MM.1S (cell line): ENCODE data around the gene ANO3.

Source experiments
- DNase-seq: peaks from one replicate; pipeline ENCODE4 v3.0.0-alpha.2; 2015
- H2AFZ ChIP-seq: fragments of 300-600 bp; sonication (generic); 2 replicates; pipeline ENCODE4 v1.6.0; 2016; ENCODE audit warnings: antibody characterized with exemption, low read length
- H3F3A ChIP-seq: fragments of 300-600 bp; sonication (generic); 2 replicates; pipeline ENCODE4 v1.6.1; 2016; ENCODE audit warnings: mild to moderate bottlenecking, antibody characterized with exemption, low read length, moderate library complexity, mixed read lengths; ENCODE audit not compliant: insufficient read depth
- H3K27ac ChIP-seq: fragments of 300-600 bp; sonication (generic); 2 replicates; pipeline ENCODE4 v1.5.1; 2016; ENCODE audit warnings: mild to moderate bottlenecking, low read length
- H3K27me3 ChIP-seq: fragments of 300-600 bp; sonication (generic); replicated peaks from 2 replicates; pipeline ENCODE4 v1.6.0; 2016; ENCODE audit warnings: low read length; ENCODE audit not compliant: insufficient read depth
- H3K36me3 ChIP-seq: fragments of 300-600 bp; sonication (generic); replicated peaks from 2 replicates; pipeline ENCODE4 v1.6.1; 2016; ENCODE audit warnings: mild to moderate bottlenecking, low read length, mixed read lengths; ENCODE audit not compliant: insufficient read depth
- H3K4me1 ChIP-seq: fragments of 300-600 bp; sonication (generic); 2 replicates; pipeline ENCODE4 v1.6.1; 2016; ENCODE audit warnings: low read length, mixed read lengths
- H3K4me2 ChIP-seq: fragments of 300-600 bp; sonication (generic); 2 replicates; pipeline ENCODE4 v1.6.0; 2016; ENCODE audit warnings: low read depth, low read length
- H3K4me3 ChIP-seq: fragments of 300-600 bp; sonication (generic); 2 replicates; pipeline ENCODE4 v1.5.1; 2016; ENCODE audit warnings: low read length, mixed read lengths
- H3K79me2 ChIP-seq: fragments of 300-600 bp; sonication (generic); 2 replicates; pipeline ENCODE4 v1.6.1; 2016; ENCODE audit warnings: mixed run types, low read length, mixed read lengths
- H3K9ac ChIP-seq: fragments of 300-600 bp; sonication (generic); 2 replicates; pipeline ENCODE4 v1.6.1; 2016; ENCODE audit warnings: low read length, mixed read lengths
- H3K9me2 ChIP-seq: fragments of 300-600 bp; sonication (generic); replicated peaks from 2 replicates; pipeline ENCODE4 v1.6.1; 2016; ENCODE audit warnings: mild to moderate bottlenecking, low read length, mixed read lengths; ENCODE audit not compliant: insufficient read depth
- H3K9me3 ChIP-seq: fragments of 300-600 bp; sonication (generic); replicated peaks from 2 replicates; pipeline ENCODE4 v1.6.1; 2016; ENCODE audit warnings: mild to moderate bottlenecking, low read length, mixed read lengths; ENCODE audit not compliant: insufficient read depth
- H4K20me1 ChIP-seq: fragments of 300-600 bp; sonication (generic); 2 replicates; pipeline ENCODE4 v1.6.1; 2016; ENCODE audit warnings: mild to moderate bottlenecking, low read length, moderate library complexity, mixed read lengths; ENCODE audit not compliant: insufficient read depth
- CTCF ChIP-seq: fragments of 300-600 bp; sonication (generic); IDR thresholded peaks from 2 replicates; pipeline ENCODE4 v1.5.1; 2016; ENCODE audit warnings: antibody characterized with exemption, low read length, mixed read lengths
- EZH2 ChIP-seq: fragments of 300-600 bp; sonication (generic); optimal IDR thresholded peaks from 2 replicates; pipeline ENCODE3; 2017; ENCODE audit warnings: low read depth, mild to moderate bottlenecking, antibody characterized with exemption, low read length, mixed read lengths
- EZH2phosphoT487 ChIP-seq: fragments of 300-600 bp; sonication (generic); IDR thresholded peaks from 2 replicates; pipeline ENCODE4 v1.6.1; 2018; ENCODE audit warnings: antibody characterized with exemption, low read length

The ANO3 gene

GRCh38 chr11:26539517-26539916 is 207.6 kb downstream of the ANO3 start:
- Histone ChIP-seq H3K36me3 (no peaks in the 10 kb centered on the region), H3K9me3 (no peaks in the 10 kb centered on the region), H3K9me2 (no peaks in the 10 kb centered on the region), H3K9ac (no peak overlapping the region), H3K4me2 (no peak overlapping the region), H2AFZ (no peak overlapping the region), H3F3A (no peaks in the 10 kb centered on the region), H3K27me3 (no peaks in the 10 kb centered on the region), H3K27ac (no peak overlapping the region), H3K4me3 (no peak overlapping the region), H4K20me1 (no peaks in the 10 kb centered on the region), H3K79me2 (no peaks in the 10 kb centered on the region), H3K4me1 (no peaks in the 10 kb centered on the region)
- TF ChIP-seq EZH2: no peak
- TF ChIP-seq CTCF: no peak
- TF ChIP-seq EZH2phosphoT487: no peak
- no peak for DNase-seq

- no peak overlapping the region for H3K9ac ChIP-seq
- H3K27ac ChIP-seq: no peak overlapping the region
- H3K27me3 ChIP-seq: no peaks in the 10 kb centered on the region
- no peaks in the 10 kb centered on the region for H4K20me1 ChIP-seq
- no peaks in the 10 kb centered on the region for H3K79me2 ChIP-seq
- no peaks in the 10 kb centered on the region for H3K9me3 ChIP-seq
- no peak overlapping the region for H3K4me3 ChIP-seq
- no peak for DNase-seq
- H3K4me2 ChIP-seq: no peak overlapping the region
- no peaks in the 10 kb centered on the region for H3K4me1 ChIP-seq
- H3K36me3 ChIP-seq: no peaks in the 10 kb centered on the region
- H3F3A ChIP-seq: no peaks in the 10 kb centered on the region
- H2AFZ ChIP-seq: no peak overlapping the region
- TF ChIP-seq EZH2phosphoT487 (no peak), CTCF (no peak), EZH2 (no peak)
- no peaks in the 10 kb centered on the region for H3K9me2 ChIP-seq
Measured at GRCh38 chr11:26541870-26542269, 209.9 kb downstream of the ANO3 start.

- Histone ChIP-seq H3K4me3 (no peak overlapping the region), H3K79me2 (no peaks in the 10 kb centered on the region), H4K20me1 (no peaks in the 10 kb centered on the region), H3K9ac (no peak overlapping the region), H3K9me3 (no peaks in the 10 kb centered on the region), H2AFZ (no peak overlapping the region), H3K4me2 (no peak overlapping the region), H3K9me2 (no peaks in the 10 kb centered on the region), H3K4me1 (no peaks in the 10 kb centered on the region), H3K27ac (no peak overlapping the region), H3K27me3 (no peaks in the 10 kb centered on the region), H3F3A (no peaks in the 10 kb centered on the region), H3K36me3 (no peaks in the 10 kb centered on the region)
- TF ChIP-seq EZH2phosphoT487: no peak
- no peak for TF ChIP-seq EZH2
- TF ChIP-seq CTCF: no peak
- DNase-seq: no peak
Measured at GRCh38 chr11:26549176-26549575, 217.2 kb downstream of the ANO3 start.

GRCh38 chr11:26550022-26550421 is 218.1 kb downstream of the ANO3 start:
- Histone ChIP-seq H3K36me3 (no peaks in the 10 kb centered on the region), H3K27me3 (no peaks in the 10 kb centered on the region), H3F3A (no peaks in the 10 kb centered on the region), H3K27ac (no peak overlapping the region), H3K79me2 (no peaks in the 10 kb centered on the region), H3K4me2 (no peak overlapping the region), H4K20me1 (no peaks in the 10 kb centered on the region), H3K4me1 (no peaks in the 10 kb centered on the region), H3K9me2 (no peaks in the 10 kb centered on the region), H3K4me3 (no peak overlapping the region), H3K9ac (no peak overlapping the region), H3K9me3 (no peaks in the 10 kb centered on the region), H2AFZ (no peak overlapping the region)
- TF ChIP-seq EZH2 (no peak), EZH2phosphoT487 (no peak), CTCF (no peak)
- no peak for DNase-seq
